GM12872 (cell line): ENCODE measurements around the gene NIPAL3.

Source experiments
- TF ChIP-seq, protein P1 (sequence below): IDR thresholded peaks from 3 replicates; pipeline ENCODE4 v1.5.1; 2011; ENCODE audit warnings: low read depth, mild to moderate bottlenecking, low read length, moderate library complexity; ENCODE audit not compliant: insufficient read depth

Gene NIPAL3

DNA sequence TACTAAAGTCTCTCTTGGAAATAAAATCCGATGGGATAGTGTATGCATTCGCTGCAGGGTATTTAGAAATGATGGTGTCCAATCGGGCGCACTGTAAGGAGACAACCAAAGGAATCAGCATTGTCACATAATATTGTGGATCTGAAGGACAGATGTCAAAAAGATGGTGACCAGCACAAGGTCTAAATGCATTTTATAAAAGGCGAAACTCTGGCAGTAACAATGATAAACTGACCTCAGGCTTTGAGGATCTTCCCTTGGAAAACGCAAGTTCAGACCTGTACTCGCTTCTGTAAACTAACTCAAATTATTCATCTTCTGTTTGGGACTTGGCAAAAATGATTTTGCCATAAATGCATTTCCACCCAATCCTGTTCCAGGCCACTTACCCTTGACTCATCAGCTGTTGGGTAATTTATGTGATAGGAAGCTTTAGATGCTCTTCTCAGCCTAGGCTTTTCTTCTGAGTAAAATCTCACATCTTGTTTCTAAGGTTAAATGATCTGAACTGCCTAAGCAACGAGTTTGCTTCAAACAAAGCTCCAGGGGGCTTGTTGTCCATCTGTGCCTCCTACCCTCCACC, 35.8 kb upstream of the NIPAL3 start:
- TF ChIP-seq, protein P1, sequence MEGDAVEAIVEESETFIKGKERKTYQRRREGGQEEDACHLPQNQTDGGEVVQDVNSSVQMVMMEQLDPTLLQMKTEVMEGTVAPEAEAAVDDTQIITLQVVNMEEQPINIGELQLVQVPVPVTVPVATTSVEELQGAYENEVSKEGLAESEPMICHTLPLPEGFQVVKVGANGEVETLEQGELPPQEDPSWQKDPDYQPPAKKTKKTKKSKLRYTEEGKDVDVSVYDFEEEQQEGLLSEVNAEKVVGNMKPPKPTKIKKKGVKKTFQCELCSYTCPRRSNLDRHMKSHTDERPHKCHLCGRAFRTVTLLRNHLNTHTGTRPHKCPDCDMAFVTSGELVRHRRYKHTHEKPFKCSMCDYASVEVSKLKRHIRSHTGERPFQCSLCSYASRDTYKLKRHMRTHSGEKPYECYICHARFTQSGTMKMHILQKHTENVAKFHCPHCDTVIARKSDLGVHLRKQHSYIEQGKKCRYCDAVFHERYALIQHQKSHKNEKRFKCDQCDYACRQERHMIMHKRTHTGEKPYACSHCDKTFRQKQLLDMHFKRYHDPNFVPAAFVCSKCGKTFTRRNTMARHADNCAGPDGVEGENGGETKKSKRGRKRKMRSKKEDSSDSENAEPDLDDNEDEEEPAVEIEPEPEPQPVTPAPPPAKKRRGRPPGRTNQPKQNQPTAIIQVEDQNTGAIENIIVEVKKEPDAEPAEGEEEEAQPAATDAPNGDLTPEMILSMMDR, result no peak

DNA sequence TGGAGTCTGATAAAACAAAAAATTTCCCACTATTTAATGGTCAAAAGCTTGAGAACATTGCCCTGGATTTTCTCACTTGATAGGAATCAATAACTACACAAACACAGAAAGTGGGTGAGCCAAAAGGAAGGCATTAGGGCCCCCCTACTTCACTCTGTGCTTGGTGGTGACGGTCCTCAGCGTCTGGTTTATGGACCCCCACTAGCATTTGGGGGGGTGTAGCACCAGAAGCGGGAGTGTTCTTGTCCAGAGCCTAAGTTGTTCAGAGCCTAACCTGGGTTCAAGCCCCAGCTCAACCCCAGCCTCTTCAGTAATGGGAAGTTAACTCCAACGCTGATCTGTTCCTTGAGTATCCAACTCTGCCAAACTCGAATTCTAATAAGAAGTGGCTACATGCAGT, 35.1 kb upstream of the NIPAL3 start:
- TF ChIP-seq, protein P1, result no peak

DNA sequence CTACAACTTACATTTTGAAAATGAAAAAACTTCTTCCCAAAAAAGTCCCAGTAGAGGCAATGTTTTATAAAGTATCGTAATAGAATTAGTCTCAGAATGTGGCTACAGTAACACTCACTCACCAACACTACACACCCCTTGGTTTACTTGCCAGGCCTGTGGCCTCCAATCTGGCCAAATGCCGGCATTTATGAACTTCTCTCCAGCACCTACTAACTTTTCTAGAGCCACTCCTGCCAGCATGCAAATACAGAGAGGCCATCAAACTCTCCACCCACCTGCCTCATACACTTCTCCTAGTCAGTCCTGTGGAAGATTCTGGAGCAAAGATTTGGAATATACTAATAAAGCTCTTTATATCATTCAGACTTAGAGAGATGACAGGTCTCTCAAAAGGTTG, 34.3 kb upstream of the NIPAL3 start:
- TF ChIP-seq, protein P1, result no peak

DNA sequence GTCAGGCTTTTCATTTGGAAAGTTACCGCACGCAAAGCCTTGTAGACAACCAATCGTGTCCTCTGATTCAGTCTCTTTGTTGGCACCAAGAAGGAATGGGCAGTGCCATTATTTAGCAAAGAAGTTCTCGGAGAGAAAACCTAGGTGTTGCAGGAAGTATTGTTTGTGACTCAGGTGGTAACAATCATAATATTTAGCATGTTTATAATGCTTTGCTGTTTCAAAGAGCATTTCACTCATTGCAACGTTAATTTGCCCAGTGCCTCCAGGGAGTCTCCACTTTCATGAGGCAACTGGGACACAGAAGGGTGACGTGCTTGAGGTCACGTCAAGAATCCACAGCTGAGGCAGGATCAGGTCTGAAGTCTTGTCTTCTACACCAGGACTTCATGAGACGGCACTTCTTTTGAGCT, 33.4 kb upstream of the NIPAL3 start:
- TF ChIP-seq, protein P1, result no peak

DNA sequence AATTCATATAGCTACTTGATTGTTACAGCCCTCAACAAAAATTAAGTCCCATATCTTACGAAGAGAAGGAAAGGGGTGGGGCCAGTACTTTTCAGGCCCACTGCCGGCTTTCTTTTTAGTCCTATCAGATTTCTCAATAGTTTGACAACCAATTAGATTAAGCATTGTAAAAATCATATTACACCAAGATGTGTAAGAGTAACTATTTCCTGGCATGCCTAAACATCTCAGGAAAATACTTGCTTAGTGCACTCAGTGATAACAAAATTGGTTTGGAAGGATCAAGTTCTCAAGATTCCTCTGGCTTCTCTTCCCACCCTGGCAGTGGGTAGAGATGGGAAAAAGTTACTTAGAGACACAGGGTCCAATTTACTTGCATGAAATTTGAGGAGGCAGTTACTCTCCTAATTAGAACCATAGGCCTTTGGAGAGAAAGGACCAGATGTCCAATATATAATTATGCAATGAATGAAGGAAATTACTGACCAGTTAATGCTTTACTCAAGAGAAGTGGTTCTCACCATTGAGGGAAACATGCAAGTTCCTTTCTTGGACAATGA, 32.1 kb upstream of the NIPAL3 start:
- TF ChIP-seq, protein P1, result no peak

DNA sequence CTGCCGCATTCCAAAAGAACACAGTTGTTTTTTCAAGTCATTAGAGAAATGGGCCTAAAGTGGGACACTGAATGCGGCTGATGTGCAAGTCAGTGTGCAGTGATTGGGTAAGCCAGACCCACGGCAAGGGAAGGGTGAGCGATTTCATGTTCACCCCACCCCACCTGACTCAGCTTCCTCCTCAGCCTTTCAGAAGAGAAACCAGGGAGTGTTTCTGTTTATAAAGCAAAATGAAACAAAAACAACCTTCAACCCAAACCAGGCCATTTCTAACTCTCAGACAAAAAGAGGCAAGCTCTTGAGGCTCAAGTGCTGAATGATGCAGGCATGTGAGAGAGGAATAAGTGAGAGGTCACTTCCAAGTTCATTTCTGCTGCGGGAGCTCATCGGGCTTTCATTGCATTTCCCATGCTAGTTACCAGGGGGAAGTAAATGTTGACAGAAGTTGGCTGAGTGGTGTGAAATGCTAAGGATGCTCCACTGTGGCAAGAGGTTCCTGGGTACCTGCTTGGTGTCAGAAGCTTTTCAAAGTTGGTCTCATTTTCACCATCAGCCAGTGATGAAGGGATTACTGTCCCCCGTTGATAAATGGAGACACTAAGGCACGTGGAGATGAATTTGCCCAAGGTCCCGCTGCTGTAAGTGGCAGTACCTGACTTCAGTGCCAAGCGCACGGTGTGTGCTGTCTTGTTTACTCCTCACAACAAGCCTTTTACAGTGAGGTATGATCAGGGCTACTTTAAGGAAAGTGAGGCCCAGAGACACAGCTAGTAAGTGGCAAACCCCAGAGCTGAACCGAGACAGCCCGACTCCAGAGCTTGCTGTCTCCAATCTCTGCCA, 31.1 kb upstream of the NIPAL3 start:
- TF ChIP-seq, protein P1, result no peak

DNA sequence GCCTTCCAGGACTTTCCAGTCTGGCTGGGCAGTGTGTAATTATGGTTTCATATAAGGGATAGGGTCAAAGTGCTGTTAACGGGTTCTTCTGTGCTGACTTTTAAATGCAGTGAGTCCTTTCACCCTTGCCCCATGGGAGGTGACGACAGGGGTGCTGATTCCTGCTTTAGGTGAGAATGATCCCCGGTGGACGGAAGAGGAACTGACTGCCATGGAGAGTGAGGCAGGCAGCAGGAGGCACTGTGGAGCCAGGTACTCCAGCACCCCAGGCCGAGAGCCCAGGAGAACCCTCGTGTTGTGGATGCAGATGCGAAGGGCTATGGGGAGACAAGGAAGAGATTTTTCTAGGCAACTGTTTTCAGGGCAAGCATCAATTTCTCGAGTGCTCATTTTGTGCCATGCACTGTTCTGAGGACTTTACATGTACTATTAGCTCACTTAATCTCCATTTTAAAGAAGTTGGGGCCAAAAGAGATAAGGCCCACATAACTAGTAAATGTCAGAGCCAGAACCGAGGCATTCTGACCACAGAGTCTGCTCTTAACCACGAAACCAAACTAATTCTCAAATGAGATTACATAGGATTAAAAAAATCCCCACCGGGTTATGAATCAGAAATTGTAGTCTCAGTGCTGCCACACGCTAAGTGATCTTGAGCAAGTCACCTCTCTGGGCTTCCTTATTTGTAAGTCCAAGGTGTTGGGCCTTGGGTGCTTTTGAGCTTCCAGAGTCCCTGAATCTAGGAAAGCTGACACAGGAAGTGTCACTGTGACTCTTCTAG, 30.3 kb upstream of the NIPAL3 start:
- TF ChIP-seq, protein P1, result peak; percentile 72
